ENCODE results near the gene BMPR1A. TPM values are rescaled to one million over a fixed set of nuclear protein-coding genes. Genes with fewer than 3 reads are reported as not detected.

Gene BMPR1A
- total and polyA plus RNA-seq, 2 donors from 2014 or later = 7.9 to 37.4 TPM

DNA sequence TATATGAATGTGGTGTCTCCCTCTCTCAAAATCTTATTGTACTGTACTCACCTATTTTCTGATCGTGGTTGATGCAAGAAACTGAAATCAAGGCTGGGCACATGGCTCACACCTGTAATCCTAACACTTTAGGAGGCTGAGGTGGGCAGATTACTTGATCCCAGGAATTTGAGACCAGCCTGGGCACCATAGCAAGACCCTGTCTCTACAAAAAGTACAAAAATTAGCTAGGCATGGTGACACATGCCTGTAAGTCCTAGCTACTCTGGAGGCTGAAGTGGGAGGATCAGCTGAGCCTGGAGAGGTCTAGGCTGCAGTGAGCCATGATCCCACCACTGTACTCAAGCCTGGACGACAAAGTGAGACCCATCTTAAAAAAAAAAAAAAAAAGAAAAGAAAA lies 185.0 kb downstream of the BMPR1A start:
- intact Hi-C loops (cut with DNase I) = no loop called here
- no peaks in the 10 kb centered on the region for H3K36me3 ChIP-seq (ENCODE audit: control insufficient read depth in 2 of 3, insufficient read depth in 3 of 3, low read length in 3 of 3)
- H3K4me1 ChIP-seq (ENCODE audit: control insufficient read depth in 2 of 3, insufficient read depth in 2 of 3, low read depth in 1 of 3, low read length in 3 of 3) = peaks cover 0 to 29% (median 0%) of the 10 kb centered on the region in 3 donors
- H3K9ac ChIP-seq (ENCODE audit: low read length in 3 of 3) = no peak overlapping the region
- no peaks in the 10 kb centered on the region for H3K27me3 ChIP-seq (ENCODE audit: control insufficient read depth, insufficient read depth, low read length)
- H3K4me3 ChIP-seq (ENCODE audit: low read length in 3 of 3) = no peak overlapping the region
- TF ChIP-seq, protein P1, sequence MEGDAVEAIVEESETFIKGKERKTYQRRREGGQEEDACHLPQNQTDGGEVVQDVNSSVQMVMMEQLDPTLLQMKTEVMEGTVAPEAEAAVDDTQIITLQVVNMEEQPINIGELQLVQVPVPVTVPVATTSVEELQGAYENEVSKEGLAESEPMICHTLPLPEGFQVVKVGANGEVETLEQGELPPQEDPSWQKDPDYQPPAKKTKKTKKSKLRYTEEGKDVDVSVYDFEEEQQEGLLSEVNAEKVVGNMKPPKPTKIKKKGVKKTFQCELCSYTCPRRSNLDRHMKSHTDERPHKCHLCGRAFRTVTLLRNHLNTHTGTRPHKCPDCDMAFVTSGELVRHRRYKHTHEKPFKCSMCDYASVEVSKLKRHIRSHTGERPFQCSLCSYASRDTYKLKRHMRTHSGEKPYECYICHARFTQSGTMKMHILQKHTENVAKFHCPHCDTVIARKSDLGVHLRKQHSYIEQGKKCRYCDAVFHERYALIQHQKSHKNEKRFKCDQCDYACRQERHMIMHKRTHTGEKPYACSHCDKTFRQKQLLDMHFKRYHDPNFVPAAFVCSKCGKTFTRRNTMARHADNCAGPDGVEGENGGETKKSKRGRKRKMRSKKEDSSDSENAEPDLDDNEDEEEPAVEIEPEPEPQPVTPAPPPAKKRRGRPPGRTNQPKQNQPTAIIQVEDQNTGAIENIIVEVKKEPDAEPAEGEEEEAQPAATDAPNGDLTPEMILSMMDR (IDR thresholded peaks at IDR 0.05; ENCODE audit: borderline replicate concordance, extremely low read depth, insufficient read depth) = no peak
- no peak for FAIRE-seq
- H3K9me3 ChIP-seq (ENCODE audit: control insufficient read depth in 2 of 3, insufficient read depth in 1 of 3, low read length in 3 of 3) = no peaks in the 10 kb centered on the region
- no peak for DNase-seq
- H3K27ac ChIP-seq (ENCODE audit: low read depth in 2 of 2, low read length in 2 of 2) = no peak overlapping the region

DNA sequence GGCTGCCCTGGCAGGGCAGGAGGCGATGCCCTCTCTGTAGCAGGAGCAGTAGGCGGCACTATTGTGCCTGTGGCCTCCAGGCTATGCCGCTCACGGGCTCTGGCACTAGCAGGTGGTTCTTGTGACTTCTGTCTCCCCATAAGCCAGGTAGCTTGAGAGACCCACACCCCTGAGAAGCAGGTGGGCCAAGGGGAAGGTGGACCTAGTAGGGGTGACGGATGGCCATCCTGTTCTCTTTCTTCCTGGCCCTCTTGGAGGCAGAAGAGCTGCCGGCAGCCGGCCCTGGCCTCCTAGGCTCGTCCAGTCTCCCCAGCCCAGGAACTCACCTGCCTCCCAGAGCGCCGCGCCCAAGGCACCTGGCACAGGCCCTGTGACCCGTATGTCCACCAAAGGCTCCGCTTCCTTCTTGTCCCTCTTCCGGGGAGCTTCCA lies 185.6 kb downstream of the BMPR1A start:
- peaks cover 0 to 29% (median 0%) of the 10 kb centered on the region in 3 donors for H3K4me1 ChIP-seq (ENCODE audit: control insufficient read depth in 2 of 3, insufficient read depth in 2 of 3, low read depth in 1 of 3, low read length in 3 of 3)
- no peak overlapping the region for H3K4me3 ChIP-seq (ENCODE audit: low read length in 3 of 3)
- no peak overlapping the region for H3K27ac ChIP-seq (ENCODE audit: low read depth in 2 of 2, low read length in 2 of 2)
- TF ChIP-seq, protein P1 (IDR thresholded peaks at IDR 0.05; ENCODE audit: borderline replicate concordance, extremely low read depth, insufficient read depth) = no peak
- DNase-seq = no peak
- intact Hi-C loops (cut with DNase I) = no loop called here
- H3K9ac ChIP-seq (ENCODE audit: low read length in 3 of 3) = no peak overlapping the region
- no peak for FAIRE-seq
- no peaks in the 10 kb centered on the region for H3K27me3 ChIP-seq (ENCODE audit: control insufficient read depth, insufficient read depth, low read length)
- H3K36me3 ChIP-seq (ENCODE audit: control insufficient read depth in 2 of 3, insufficient read depth in 3 of 3, low read length in 3 of 3) = no peaks in the 10 kb centered on the region
- H3K9me3 ChIP-seq (ENCODE audit: control insufficient read depth in 2 of 3, insufficient read depth in 1 of 3, low read length in 3 of 3) = no peaks in the 10 kb centered on the region

DNA sequence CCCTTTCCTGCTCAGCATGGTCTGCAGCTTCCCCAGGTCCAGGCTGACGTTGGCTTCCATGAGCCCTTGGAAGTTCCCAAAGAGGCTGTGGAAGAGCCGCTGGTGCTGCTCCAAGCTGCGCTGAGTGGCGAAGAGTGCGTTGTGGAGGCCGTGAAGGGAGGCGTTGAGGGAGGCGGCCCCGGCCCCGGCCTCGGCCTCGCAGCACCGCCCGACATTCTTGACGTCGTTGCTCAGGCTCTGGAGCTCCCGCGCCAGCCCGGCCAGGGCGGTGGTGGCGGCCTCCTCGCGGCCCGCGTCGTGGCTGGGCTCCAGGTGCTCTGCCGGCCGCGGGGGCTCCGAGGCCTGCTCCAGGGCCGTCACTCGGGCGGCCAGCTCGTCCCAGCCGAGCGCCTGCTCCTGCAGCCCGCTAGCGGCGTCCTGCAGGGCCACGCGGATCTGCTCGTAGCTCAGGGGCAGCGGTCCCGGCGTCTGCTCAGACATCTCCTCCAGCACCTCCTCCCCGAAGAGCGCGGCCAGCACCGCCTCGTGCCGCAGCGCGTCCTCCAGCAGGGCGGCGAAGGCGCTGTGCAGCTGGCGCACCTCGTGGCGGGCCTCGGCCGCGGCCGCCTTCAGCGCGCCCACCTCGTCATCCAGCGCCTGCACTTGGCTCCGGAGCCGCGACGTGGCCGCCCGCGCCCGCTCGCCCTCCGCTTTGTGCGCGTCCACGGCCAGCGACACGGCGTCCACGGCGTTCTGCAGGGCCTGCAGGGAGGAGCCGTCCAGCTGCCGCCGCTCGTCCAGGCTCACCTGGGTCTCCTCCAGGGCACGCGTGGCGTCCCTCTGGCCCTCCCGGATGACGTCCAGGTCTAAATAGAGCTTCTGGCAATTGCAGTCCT lies 186.3 kb downstream of the BMPR1A start:
- H3K4me1 ChIP-seq (ENCODE audit: control insufficient read depth in 2 of 3, insufficient read depth in 2 of 3, low read depth in 1 of 3, low read length in 3 of 3) = peaks cover 0 to 29% (median 0%) of the 10 kb centered on the region in 3 donors
- TF ChIP-seq, protein P1 (IDR thresholded peaks at IDR 0.05; ENCODE audit: borderline replicate concordance, extremely low read depth, insufficient read depth) = no peak
- no peak for FAIRE-seq

More for the DNA sequence above, 186.3 kb downstream of the BMPR1A start:
- no peak overlapping the region for H3K4me3 ChIP-seq (ENCODE audit: low read length in 3 of 3)
- no peaks in the 10 kb centered on the region for H3K36me3 ChIP-seq (ENCODE audit: control insufficient read depth in 2 of 3, insufficient read depth in 3 of 3, low read length in 3 of 3)
- intact Hi-C loops (cut with DNase I) = no loop called here
- H3K9me3 ChIP-seq (ENCODE audit: control insufficient read depth in 2 of 3, insufficient read depth in 1 of 3, low read length in 3 of 3) = no peaks in the 10 kb centered on the region
- no peaks in the 10 kb centered on the region for H3K27me3 ChIP-seq (ENCODE audit: control insufficient read depth, insufficient read depth, low read length)
- peak in 3 of 5 donors; percentile 36 to 73 (median 57) for DNase-seq
- H3K27ac ChIP-seq (ENCODE audit: low read depth in 2 of 2, low read length in 2 of 2) = no peak overlapping the region
- no peak overlapping the region for H3K9ac ChIP-seq (ENCODE audit: low read length in 3 of 3)
